ENCODE measurements around the gene KRTAP2-3. TPM values are rescaled to one million over a fixed set of nuclear protein-coding genes. Genes with fewer than 3 reads are reported as not detected.
"Not testable (repeated sequence)": the region's sequence is repeated elsewhere in the genome, so short reads cannot be mapped to it uniquely, and the experiment has no call there.

KRTAP2-3 gene
- total and polyA plus RNA-seq, 2 of the 4 experiments (the other 2 are of a cell fraction): 1.4 to 35.2 TPM

- H3K9ac ChIP-seq (ENCODE audit: low read depth, low read length); in situ Hi-C loops (cut with MboI; ENCODE audit: low sequenced_read_pairs); H3K27ac ChIP-seq (ENCODE audit: insufficient read depth, low read length); BruUV-seq (replicated peaks); CTCF ChIA-PET; H3K56ac ChIP-seq (ENCODE audit: extremely low read depth, insufficient read depth, low read length); H4K20me1 ChIP-seq (ENCODE audit: insufficient read depth, low read length); H3K4me1 ChIP-seq (ENCODE audit: control insufficient read depth, insufficient read depth, low read length); H3K9me3 ChIP-seq (ENCODE audit: control insufficient read depth, insufficient read depth, low read length); H3K36me3 ChIP-seq (ENCODE audit: control insufficient read depth, insufficient read depth, low read length); dilution Hi-C loops (cut with HindIII; ENCODE audit: low sequenced_read_pairs, unreplicated experiment); H3K27me3 ChIP-seq (ENCODE audit: control insufficient read depth, insufficient read depth, low read length); H3K79me1 ChIP-seq (ENCODE audit: low read depth in 1 of 2, low read length in 2 of 2); H3K9me1 ChIP-seq (ENCODE audit: insufficient read depth, low read length); intact Hi-C loops (cut with micrococcal nuclease); H3K4me3 ChIP-seq (ENCODE audit: insufficient read depth, low read depth, low read length); H2BK15ac ChIP-seq (ENCODE audit: low read depth, low read length); H2AK9ac ChIP-seq (replicated peaks; ENCODE audit: low read depth, low read length, poor library complexity); H2AK5ac ChIP-seq (ENCODE audit: low read depth, low read length); H2AFZ ChIP-seq (replicated peaks; ENCODE audit: low read length, poor library complexity); POLR2A ChIA-PET (ENCODE audit: unreplicated experiment): not testable (repeated sequence)
- H3K18ac ChIP-seq (ENCODE audit: low read depth, low read length): peak overlapping the region; percentile 69; the same call in 1 of the 2 replicates
- H2BK5ac ChIP-seq (ENCODE audit: low read depth, low read length, poor library complexity, severe bottlenecking): peak overlapping the region; percentile 95
- DNase-seq (peak; percentile 41), ATAC-seq (ENCODE audit: low read depth) (peak; percentile 91)
- H3K4ac ChIP-seq (ENCODE audit: low read depth, low read length): peak overlapping the region; percentile 50; the same call in 1 of the 2 replicates
- 0 out of 2 replicates have a peak overlapping the region, but pooled peaks have one; percentile 37 for H3K14ac ChIP-seq (replicated peaks; ENCODE audit: low read depth, low read length)
- peak overlapping the region; percentile 89 for H4K91ac ChIP-seq (ENCODE audit: insufficient read depth, low read depth, low read length)
- H3K23ac ChIP-seq (ENCODE audit: low read depth, low read length): peak overlapping the region; percentile 45; the same call in 1 of the 2 replicates
- H2BK20ac ChIP-seq (ENCODE audit: low read depth, low read length): peak overlapping the region; percentile 77
- peak overlapping the region; percentile 42; the same call in 1 of the 2 replicates for H4K5ac ChIP-seq (ENCODE audit: low read depth, low read length)
- peak overlapping the region; percentile 76; the same call in 1 of the 2 replicates for H2BK120ac ChIP-seq (ENCODE audit: low read depth, low read length)
- WGBS, 2 experiments (ENCODE audit: extremely low coverage in 2 of 2, insufficient read length in 1 of 2): no CpG with 5 or more reads among the region's 2 CpGs
- H3K4me2 ChIP-seq (ENCODE audit: low read depth, low read length): peak overlapping the region; percentile 59; the same call in 1 of the 2 replicates
- peak overlapping the region; percentile 74 to 79; a peak in 3 of 4 replicates for H4K8ac ChIP-seq (ENCODE audit: low read depth in 2 of 2, low read length in 2 of 2)
Observed at GRCh38 chr17:41083427-41083826, 23.5 kb upstream of the KRTAP2-3 start.
